Right renal cortex interstitium (tissue), 3 donors: Measurements from ENCODE around the gene PACSIN3. TPM values are rescaled to one million over a fixed set of nuclear protein-coding genes. Genes with fewer than 3 reads are reported as not detected.

Source experiments
- DNase-seq, 3 donors: peaks; one replicate each; pipeline ENCODE4 v3.0.0-alpha.2; 2013; ENCODE audit warnings: low read depth in 3 of 3, low spot score in 2 of 3
- polyA plus RNA-seq, 3 donors: library from polyadenylated mRNA; unstranded; fragments of 120-200 nt; gene quantifications; one replicate each; pipeline ENCODE4 v1.2.1, GENCODE V29; 2013; ENCODE audit not compliant: insufficient read length in 3 of 3

Gene PACSIN3
- polyA plus RNA-seq, 3 donors, result 27.2 to 34.3 (median 33.4) TPM

DNA sequence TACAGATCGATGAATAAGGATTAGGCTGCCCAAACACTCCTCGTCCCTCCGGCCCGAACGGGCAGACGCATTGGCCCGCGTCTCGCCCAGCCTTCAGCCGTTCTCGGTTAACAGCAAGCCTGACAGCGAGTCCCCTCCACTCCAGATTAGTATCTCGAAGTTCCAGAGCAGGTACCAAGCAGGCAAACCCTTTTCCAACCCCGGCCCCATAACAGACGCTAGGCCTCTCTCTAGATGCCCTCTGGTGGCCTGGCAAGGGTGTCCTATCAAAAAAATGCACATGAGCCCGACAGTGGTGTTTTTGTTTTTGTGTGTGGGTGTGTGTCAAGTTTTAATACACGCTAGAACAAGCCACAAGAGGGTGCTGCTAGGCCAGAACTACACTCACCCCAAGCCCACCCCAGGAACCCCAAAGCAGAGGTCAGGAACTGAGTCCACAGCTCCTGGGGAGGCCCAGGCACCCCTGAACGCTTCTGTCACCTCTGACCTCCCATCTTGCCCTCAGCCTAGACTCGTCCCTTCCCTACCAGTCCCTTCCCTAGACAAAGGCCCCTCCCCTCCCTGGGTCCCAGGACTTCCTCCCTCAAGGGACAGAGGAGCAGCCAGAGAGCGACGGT is 8.9 kb downstream of the PACSIN3 start:
- peak in 2 of 3 donors; percentile 64 for DNase-seq

DNA sequence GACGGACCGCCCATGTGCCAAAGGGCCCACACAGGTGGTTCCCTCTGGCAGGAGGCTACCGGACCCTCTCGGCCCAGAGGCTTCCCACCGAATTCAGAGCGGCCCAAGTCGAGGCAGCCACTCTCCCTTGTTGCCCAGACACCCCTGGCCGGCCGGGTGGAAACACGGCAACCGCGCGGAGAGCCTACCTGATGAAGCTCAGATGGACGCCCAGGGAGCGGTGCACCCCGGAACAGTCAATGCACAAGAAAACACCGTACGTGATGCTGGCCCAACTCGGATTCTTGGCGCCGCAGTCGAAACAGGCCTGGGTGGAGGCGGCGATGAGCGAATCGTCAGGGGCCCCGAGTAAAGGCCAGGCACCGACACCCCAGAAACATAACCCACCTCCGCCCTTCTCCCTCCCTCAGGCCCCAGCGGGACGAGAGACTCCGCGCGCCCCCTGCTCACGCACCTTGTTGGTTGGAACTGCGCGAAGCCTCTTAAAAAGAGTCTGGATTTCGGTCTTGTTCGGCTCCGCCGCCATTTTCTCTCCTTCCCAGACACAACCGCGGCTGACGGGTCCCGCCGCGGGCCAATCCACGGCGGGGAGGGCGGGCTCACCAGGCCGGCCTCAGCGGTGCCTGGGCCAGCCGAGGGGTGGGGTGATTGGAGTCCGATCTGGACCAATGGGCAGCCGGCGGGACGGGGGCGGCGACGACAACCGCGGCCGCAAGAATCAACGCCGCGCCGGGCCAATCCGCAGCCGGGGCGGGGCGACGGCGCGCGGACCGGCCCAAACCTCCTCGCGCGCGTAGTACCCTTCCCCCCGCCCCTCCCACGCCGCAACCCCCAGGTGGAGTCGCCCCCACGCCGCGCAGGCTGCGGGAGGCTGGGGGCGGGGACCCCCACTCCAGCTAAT is 9.7 kb downstream of the PACSIN3 start, which contains the start of gene ARFGAP2:
ARFGAP2 (minus strand) TSS at position 552 of the 901 bp plus-strand sequence; CDS start at position 526, 26 bp downstream.
- peak; percentile 82 to 93 (median 85) for DNase-seq

DNA sequence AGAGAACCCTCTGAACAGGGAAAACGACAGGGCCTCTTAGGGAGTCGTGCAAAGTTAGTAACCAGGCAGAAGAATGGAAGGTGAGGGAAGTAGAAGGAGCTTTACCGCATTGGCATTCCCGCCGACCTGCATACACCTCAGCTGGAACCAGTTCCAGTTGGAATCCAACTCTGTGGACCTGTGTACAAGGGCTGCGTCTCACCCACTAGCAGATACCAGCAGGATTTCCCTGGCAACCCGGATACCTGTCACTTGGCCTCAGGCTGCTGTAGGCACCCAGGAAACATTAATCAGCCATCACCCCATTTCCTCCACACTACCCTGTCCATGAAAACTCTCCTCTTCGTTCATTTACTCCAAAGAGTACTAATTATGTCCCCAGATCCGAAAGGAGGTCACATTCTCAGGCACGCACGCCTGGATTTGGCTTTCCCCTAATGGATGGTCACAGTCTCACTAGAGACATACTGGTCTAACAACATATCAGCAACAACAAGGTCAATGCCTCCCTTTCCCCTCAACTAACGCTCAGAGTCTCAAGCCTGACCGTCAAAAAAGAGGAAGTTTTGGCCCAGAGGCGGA is 10.4 kb downstream of the PACSIN3 start:
- DNase-seq, result no peak

DNA sequence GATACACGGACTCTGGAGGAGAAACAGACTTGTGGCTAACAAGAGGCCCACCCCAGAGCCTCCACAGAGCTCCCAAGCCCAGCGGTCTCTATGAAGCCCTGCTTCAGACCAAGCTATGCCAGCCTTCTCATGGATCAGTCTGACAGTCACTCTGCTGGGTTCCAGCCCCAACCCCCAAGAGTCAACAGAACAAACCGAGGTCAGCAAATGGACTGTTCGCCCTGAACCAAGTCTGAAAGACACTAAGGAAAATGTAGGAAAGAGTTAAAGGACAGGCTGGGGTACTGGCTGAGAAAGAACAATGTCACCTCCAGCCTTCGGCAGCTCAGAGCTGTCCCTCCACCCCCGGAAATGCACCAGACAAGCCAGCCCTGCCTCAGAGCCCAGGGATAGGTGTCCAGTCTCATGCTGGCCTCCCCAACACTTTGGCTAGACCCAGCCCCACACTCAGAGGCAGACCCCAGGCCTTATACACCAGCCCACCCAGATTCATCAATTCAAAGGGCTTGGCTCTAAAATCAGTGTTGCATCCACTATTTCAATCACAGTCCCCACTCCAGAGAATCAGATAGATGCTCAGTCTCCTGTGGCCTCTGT is 13.4 kb downstream of the PACSIN3 start:
- no peak for DNase-seq

DNA sequence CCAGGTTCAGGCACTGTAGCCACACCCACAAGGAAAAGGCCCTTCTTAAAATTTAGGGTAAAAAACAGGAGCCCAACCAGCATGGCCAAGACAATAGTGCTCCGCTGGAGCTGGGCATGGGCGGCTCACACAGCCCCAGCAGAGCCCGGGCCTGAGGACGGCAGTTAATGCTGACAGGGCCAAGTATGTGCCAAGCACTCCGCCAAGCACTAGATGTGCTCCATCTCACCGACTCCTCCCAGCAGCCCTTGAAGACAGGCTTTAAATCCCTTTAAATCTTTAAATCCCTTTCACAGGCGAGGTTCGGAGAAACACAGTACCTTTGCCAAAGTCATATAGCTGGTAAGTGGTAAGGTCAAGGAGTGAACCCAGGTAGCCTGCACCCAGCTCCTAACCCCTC is 14.4 kb downstream of the PACSIN3 start:
- no peak for DNase-seq

DNA sequence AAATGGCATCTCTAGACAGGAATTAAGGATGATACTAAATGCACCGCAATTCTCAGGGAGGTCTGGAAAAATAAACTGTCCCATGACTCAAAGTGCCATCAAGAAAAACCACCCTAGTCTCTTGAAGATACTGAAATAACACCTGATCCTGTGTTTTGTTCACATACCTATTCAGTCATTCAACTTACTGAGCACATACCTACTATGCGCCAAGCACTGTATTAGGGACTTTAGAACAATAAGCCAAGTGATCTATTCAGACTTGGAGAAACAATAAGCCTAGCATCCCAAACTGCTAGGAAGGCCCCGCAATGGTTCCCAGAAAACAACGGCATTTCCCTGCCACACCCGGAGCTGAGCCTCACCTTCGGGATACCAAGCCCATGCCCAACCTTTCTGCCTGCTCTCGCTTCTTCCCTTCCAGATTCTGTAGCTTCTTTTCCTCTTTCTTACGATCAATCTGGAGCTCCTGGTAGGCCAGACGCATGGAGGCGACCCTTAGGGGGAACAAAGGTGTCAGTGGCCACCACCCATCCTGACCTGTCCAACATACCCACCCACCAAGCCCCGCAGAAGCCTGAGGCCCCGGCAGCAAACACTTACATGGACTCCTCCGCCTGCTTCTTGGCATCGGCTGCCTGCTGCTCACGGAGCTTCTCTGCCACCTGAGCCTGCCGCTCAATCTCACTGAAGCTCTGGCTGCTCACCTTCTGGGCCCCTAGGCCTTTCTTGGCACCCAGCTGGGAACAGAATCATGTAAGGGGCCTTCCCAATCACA is 15.0 kb downstream of the PACSIN3 start:
- DNase-seq, result no peak

DNA sequence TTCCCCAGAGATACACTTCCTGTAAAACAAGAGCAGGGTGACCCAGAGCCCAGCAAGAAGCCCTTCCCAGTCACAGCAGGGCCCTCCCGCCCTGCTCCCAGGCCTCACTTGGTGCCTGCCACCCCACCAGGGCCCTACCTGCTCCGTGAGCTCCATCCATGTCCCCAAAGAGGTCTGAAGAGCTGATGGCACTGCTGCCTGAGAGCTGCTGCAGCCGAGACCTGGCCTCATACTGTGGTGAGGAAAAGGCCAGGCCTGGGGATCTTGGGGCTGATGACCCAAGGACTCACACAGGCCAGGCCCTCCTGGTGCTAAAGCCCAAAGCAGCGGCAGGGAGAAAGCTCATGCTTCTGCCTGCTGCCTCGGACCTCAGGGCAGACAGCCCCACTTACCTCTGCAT is 19.9 kb downstream of the PACSIN3 start:
- no peak for DNase-seq

DNA sequence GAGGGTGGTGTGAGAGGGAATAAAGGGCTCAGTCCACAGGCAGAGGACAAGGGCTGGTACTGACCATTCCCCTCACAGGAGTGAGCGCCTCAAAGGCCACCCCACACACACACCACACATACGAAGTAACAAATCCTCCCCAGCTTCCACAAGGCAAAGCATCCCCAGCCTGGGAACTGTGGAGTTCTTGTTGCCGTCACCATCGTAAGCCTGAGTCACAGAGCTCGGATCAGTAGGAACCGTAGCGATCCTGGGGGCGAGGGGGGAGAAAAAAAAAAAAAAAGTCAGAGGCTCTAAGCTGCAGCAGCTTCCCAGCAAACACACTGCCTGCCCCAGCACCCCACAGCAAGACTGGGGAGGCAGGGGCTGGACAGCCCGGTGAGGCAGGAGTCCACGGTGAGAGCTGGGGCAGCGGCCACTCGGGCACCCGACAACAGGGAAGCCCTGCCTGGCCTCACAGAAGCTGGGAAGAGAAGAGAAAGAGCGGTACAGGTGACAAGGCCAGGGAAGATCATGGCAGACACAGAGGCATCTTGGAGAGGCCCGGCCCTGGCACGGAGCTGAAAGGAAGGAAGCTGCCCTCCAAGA is 20.9 kb downstream of the PACSIN3 start:
- no peak for DNase-seq

DNA sequence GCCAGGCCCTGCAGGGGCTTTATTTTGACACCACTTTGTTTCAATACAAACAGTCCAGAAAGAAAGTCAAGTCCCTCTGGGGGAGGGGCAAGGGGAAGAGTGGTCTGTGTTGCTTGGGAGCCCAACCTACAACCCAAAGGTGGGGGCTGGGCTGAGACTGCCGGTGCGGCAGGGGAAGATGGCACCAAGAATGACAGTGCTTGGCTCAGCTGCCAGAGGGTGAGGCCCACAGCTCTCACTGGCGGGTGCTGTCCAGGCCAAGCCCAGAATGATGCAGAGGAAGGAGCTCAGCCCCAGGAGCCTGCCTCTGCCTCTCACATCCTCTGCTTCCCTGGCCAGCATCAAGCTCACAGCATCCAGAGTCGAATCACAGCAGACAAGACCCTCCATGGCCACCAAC is 21.9 kb downstream of the PACSIN3 start:
- no peak for DNase-seq

DNA sequence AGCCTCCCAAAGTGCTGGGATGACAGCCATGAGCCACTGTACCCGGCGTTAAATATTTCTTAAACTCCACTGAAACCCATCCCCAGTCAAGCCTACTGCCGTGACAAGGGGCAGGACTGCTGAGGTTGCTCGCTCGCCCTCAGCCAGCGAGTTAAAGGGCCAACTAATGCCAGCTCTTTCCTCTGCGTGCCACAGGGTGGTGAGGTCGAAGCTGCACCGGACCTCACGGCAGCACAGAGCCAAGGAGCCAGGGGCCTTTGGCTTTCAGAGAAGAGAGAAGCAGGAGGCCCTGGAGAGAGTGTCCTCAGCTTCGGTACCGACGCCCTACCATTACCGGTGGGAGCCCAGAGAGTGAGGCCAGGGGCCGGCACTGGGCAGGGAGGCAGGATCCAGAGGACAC is 22.3 kb downstream of the PACSIN3 start:
- DNase-seq, result no peak

DNA sequence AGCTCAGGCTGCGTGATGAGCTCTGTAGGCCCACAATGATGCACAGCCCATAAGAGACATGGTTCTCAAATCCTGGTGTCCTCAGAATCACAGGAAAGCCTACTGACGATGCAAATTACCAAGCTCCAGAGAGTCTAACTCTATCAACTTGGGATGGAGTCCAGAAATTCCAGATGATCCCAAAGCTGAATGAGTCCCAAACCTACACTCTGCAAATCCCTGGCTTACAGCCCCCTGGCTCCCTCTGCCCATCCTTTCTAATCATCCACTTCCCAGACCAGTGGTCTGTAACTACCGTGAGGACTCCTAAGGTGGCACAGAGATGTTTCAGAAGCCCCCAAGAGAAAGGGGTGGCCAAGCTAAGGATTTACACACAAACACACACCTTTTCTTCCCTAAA is 23.0 kb downstream of the PACSIN3 start:
- no peak for DNase-seq

DNA sequence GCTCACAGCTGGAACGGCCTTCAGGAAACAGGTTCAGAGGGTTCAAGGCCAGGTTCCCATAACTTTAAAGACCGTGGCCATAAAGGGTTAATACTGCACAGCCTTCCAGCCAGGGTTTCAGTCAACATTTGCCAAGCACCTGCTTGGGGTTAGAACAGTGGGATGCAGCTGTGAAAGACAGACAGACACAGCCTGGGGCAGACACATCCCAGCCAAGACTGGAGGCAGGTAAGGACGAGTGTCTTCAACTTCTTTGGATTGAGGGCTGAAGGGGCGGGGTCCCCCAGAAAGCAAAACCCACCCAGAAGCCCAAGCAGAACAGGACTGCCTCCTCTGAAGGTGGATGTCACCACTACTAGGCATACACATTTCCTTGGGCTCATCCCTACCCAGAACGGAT is 23.8 kb downstream of the PACSIN3 start:
- DNase-seq, result no peak

DNA sequence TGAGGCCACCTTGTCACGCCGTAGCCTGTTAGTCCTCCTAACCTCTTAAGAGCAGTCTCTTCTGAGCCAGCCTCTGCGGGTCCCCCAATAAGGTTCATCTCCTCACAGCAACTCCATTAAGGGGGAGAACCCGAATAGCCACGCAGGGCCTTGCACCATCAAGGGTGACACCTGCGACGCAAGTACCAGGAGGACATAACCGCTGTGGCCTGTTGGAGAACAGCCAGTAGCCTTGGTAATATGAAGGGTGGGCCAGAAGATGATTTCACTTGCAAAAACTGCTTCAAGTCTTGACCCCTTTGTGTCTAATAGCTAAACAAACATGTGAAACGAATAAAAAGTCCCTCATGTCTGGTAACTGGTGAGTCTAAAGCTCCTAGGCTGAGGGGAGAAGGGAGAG is 24.3 kb downstream of the PACSIN3 start:
- no peak for DNase-seq

DNA sequence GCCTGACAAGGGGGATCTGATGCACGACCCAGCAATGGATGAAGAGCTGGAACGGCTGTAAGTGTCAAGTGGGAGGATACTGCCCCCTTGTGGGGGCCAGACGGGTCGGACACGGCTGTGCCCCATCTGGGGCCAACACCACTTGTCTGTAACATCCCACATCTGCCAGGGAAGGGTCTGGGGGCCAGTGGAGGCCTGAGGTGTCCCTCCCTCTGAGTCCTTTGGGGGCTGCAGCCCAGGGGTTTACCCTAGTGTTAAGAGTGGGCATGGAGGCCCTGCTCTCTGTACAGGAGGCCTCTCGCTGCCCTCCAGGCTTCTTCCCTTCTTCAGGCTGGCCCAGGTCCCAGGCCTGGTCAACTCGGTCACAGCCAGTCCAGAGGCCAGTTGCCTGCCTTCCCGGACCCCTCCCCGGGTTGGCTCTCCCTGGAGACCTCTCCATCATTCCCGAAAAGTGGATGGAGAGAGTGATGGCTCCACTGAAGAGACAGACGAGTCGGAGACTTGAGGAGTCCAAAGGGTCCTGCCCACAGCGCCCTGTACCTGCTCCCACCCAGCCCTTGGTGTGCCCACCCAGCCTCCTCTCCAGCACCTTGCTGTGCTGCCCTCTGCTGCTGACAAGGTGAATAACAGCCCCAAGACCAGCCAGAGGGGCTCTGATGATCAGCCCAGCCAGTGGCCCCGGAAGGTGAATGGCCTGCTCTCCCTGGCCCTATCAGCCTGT is 24.9 kb downstream of the PACSIN3 start:
- no peak for DNase-seq

DNA sequence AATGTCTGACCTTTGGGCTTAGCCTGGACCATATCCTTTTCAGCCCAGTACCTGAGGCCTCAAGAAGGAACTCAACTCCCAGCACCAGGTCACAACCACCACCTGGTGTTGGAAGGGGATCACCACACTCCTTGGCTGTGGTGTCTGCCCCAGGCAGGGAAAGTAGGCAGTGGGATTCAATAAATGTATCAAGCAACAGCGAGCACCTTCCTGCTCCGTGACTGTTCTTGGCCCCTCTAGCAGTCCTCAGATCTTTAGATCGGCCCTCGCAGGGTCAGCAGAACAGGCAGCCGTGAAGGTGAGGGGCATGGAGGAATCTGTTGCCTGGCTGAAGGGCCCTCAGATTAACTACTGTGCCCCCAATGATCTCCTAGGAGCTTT is 25.5 kb downstream of the PACSIN3 start:
- DNase-seq, result no peak

DNA sequence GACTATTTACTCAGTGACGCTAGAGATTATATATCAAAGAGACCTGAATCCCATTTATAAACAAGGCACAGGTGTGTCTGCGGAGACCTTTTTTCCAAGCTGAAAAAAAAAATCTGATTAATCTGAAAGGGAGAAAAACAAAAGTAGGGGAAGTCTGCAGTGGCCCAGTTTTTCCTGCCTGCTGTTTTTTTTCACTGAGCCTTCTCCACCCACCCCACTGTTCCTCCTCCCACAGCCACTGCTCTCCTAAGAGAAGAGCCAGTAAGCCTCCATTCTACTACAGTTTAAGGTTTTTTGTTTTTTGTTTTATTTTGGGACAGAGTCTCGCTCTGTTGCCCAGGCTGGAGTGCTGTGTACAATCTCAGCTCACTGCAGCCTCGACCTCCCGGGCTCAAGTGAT is 28.0 kb downstream of the PACSIN3 start:
- no peak for DNase-seq

DNA sequence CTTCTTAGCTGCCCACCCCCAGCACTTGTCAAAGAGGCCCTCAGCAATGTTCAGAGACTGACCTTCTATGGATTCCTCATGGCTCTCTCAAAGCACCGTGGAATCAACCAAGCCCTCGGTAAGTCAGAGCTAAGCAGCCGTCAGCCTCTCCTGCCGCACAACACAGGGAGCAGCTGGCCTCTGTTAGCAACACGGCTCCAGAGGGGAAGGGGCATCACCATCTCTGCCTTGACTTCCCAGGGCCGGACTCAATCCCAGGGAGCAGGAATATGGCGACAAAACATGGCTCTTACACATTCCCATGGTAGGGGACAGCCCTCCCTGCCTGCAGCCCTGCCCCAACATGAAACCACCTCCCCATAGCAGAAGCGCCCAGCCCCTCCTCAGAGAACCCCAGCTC is 28.4 kb downstream of the PACSIN3 start:
- DNase-seq, result no peak

DNA sequence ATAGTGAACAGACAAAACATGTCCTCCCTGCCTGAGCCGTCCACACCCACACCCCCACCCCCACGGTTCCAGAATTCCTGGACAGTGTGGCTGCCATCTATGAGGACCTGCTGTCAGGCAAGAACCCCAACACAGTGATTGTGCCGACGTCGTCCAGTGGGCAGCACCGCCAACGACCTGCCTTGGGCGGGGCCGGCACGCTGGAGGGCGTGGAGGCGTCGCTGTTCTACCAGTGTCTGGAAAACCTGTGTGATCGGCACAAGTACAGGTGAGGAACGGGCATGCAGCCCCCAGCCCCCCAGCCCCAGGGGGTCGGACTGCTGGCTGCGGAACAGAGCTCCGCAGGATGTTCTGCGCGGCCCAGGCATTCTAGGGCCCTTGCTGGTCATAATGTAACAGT is 29.3 kb downstream of the PACSIN3 start:
- DNase-seq, result no peak

DNA sequence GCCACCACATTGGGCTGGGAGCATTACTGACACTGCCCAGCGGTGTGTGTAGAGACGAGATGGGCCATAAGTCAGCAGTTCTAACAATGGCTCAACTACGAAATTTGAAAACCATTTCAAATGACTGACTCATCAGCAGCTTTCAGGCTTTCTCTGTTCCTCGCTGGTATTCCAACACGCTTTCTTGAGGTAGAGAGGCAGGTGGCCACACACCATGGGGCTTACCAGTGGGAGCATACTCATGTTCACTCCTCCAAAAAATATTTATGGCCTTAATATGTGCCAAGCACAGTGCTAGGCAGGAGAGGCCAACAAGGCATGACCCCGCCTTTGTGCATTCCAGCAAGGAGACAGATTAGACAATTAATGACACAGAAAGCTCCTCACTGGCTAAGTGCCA is 29.9 kb downstream of the PACSIN3 start:
- no peak for DNase-seq

DNA sequence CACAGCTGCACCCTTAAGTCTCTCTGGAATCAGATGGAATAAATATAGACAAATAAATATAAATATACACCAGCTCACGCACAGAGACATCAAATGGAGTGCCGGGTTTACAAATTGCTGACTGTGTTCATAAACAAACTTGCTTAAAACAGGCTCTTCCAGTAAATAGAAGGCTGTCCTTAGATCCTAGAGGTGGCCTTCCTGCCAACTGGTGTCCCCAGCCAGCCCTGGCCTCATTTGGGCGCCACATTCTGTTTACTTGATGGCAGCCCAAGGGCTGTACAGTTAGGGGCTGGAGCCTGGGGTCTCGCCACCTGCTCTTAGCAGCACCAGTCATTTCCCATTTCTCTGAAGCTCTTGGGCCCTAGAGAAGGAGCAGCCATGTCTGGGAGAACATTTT is 30.4 kb downstream of the PACSIN3 start:
- DNase-seq, result no peak
